GM23248 (cell line): Measurements from ENCODE around the gene NDUFS7. TPM values are rescaled to one million over a fixed set of nuclear protein-coding genes. Genes with fewer than 3 reads are reported as not detected.

Experiments
- DNase-seq: peaks from one replicate; pipeline ENCODE4 v3.0.0-alpha.2; 2015
- H2AFZ ChIP-seq: fragments of 200-600 bp; sonication (generic); 2 replicates; pipeline ENCODE4 v1.6.1; 2016; ENCODE audit warnings: antibody characterized with exemption
- H3F3A ChIP-seq: fragments of 200-600 bp; sonication (generic); 2 replicates; pipeline ENCODE4 v1.6.1; 2016; ENCODE audit warnings: mild to moderate bottlenecking, antibody characterized with exemption, mixed run types; ENCODE audit not compliant: insufficient read depth
- H3K27ac ChIP-seq: fragments of 200-600 bp; sonication (generic); 2 replicates; pipeline ENCODE4 v1.5.1; 2016; ENCODE audit warnings: mild to moderate bottlenecking
- H3K27me3 ChIP-seq: fragments of 200-600 bp; sonication (generic); replicated peaks from 2 replicates; pipeline ENCODE4 v1.6.1; 2016; ENCODE audit warnings: mild to moderate bottlenecking; ENCODE audit not compliant: insufficient read depth
- H3K36me3 ChIP-seq: fragments of 200-600 bp; sonication (generic); 2 replicates; pipeline ENCODE4 v1.6.1; 2016; ENCODE audit warnings: low read depth, mild to moderate bottlenecking
- H3K4me1 ChIP-seq: fragments of 200-600 bp; sonication (generic); 2 replicates; pipeline ENCODE4 v1.6.1; 2016; ENCODE audit warnings: mild to moderate bottlenecking; ENCODE audit not compliant: insufficient read depth
- H3K4me2 ChIP-seq: fragments of 200-600 bp; sonication (generic); one replicate; pipeline ENCODE4 v1.6.1; 2016; ENCODE audit warnings: mild to moderate bottlenecking; ENCODE audit not compliant: unreplicated experiment
- H3K4me3 ChIP-seq: fragments of 200-600 bp; sonication (generic); 2 replicates; pipeline ENCODE4 v1.5.1; 2016; ENCODE audit warnings: mild to moderate bottlenecking
- H3K79me2 ChIP-seq: fragments of 200-600 bp; sonication (generic); 2 replicates; pipeline ENCODE4 v1.6.1; 2016; ENCODE audit warnings: mild to moderate bottlenecking; ENCODE audit not compliant: insufficient read depth
- H3K9ac ChIP-seq: fragments of 200-600 bp; sonication (generic); 2 replicates; pipeline ENCODE4 v1.6.1; 2016; ENCODE audit warnings: mild to moderate bottlenecking
- H3K9me2 ChIP-seq: fragments of 200-600 bp; sonication (generic); 2 replicates; pipeline ENCODE4 v1.6.1; 2016; ENCODE audit warnings: mixed run types, mild to moderate bottlenecking, moderate library complexity; ENCODE audit not compliant: insufficient read depth
- H3K9me3 ChIP-seq: fragments of 200-600 bp; sonication (generic); one replicate; pipeline ENCODE4 v1.6.1; 2017; ENCODE audit warnings: low read depth
- H4K20me1 ChIP-seq: fragments of 200-600 bp; sonication (generic); 2 replicates; pipeline ENCODE4 v1.6.0; 2016; ENCODE audit not compliant: insufficient read depth
- EZH2 ChIP-seq: fragments of 200-600 bp; sonication (generic); IDR thresholded peaks from 2 replicates; pipeline ENCODE4 v1.6.1; 2018; ENCODE audit warnings: antibody characterized with exemption, mild to moderate bottlenecking; ENCODE audit not compliant: insufficient read depth, poor library complexity, severe bottlenecking
- EZH2phosphoT487 ChIP-seq: fragments of 200-600 bp; sonication (generic); IDR thresholded peaks from 2 replicates; pipeline ENCODE4 v1.6.1; 2018; ENCODE audit warnings: antibody characterized with exemption, moderate library complexity, mild to moderate bottlenecking, low read depth; ENCODE audit not compliant: insufficient read depth
- WGBS, 2 experiments: methylation state at CpG; one replicate each; pipeline ENCODE4 v1.1.6; 2015 to 2017; ENCODE audit warnings: low lambda C conversion rate in 2 of 2, low coverage in 1 of 2; ENCODE audit errors: missing lambda C conversion rate in 2 of 2; 5-methylcytosine and 5-hydroxymethylcytosine counted together
- in situ Hi-C: fragments of 300-500 bp; cut with MboI; formaldehyde crosslinking; loops from 2 replicates; pipeline ENCODE4 v1.15.0; 2020
- polyA plus RNA-seq: library from polyadenylated mRNA; unstranded; fragments of >200 nt; fragmentation: Nextera tagmentation; extraction: Ambion mirVana; gene quantifications from 2 replicates; pipeline ENCODE4 v1.2.1, GENCODE V29; 2016
- total RNA-seq: library from RNA; depleted of rRNA; stranded (reverse); fragments of >200 nt; shearing (Covaris generic); gene quantifications from 2 replicates; pipeline ENCODE4 v1.2.3, GENCODE V29; 2014

NDUFS7 gene
- total and polyA plus RNA-seq, 2 experiments from 2014 or later = 67.1 to 173 TPM

- Histone ChIP-seq H3F3A (peaks cover 38% of the 10 kb centered on the region), H3K27me3 (no peaks in the 10 kb centered on the region), H2AFZ (peak overlapping the region; percentile 73), H3K79me2 (peaks cover 52% of the 10 kb centered on the region), H3K4me1 (peaks cover 30% of the 10 kb centered on the region), H3K36me3 (peaks cover 30% of the 10 kb centered on the region; the same call in 1 of the 2 replicates), H3K4me3 (peak overlapping the region; percentile 71), H3K9me2 (no peaks in the 10 kb centered on the region), H3K9me3 (no peaks in the 10 kb centered on the region), H3K9ac (peak overlapping the region; percentile 84), H3K4me2 (peak overlapping the region; percentile 85), H3K27ac (peak overlapping the region; percentile 97), H4K20me1 (no peaks in the 10 kb centered on the region)
- WGBS, 2 experiments = 60 to 64% methylated on average over 30 of the region's 30 CpGs
- no peak for TF ChIP-seq EZH2
- no peak for TF ChIP-seq EZH2phosphoT487
- in situ Hi-C loops = no loop called here
- no peak for DNase-seq
These were observed 23.4 kb upstream of the NDUFS7 start for GRCh38 chr19:1360126-1360817.

- peak overlapping the region; percentile 73 for H2AFZ ChIP-seq
- no peaks in the 10 kb centered on the region for H3K9me2 ChIP-seq
- no peaks in the 10 kb centered on the region for H3K9me3 ChIP-seq
- DNase-seq = peak; percentile 91
- peaks cover 31% of the 10 kb centered on the region; the same call in 1 of the 2 replicates for H3K36me3 ChIP-seq
- H3K4me1 ChIP-seq = peaks cover 30% of the 10 kb centered on the region
- H3F3A ChIP-seq = peaks cover 38% of the 10 kb centered on the region
- peaks cover 45% of the 10 kb centered on the region for H3K79me2 ChIP-seq
- peak overlapping the region; percentile 84 for H3K9ac ChIP-seq
- peak overlapping the region; percentile 71 for H3K4me3 ChIP-seq
- 0 to 1% methylated on average over 31 of the region's 31 CpGs for WGBS, 2 experiments
- peak overlapping the region; percentile 97 for H3K27ac ChIP-seq
- no peak for TF ChIP-seq EZH2phosphoT487
- TF ChIP-seq EZH2 = no peak
- no peaks in the 10 kb centered on the region for H4K20me1 ChIP-seq
- in situ Hi-C loops = no loop called here
- peak overlapping the region; percentile 85 for H3K4me2 ChIP-seq
- no peaks in the 10 kb centered on the region for H3K27me3 ChIP-seq
These were observed 22.8 kb upstream of the NDUFS7 start for GRCh38 chr19:1360818-1361461.

- peaks cover 22% of the 10 kb centered on the region for H3K4me1 ChIP-seq
- H3F3A ChIP-seq = peaks cover 33% of the 10 kb centered on the region
- no peaks in the 10 kb centered on the region for H3K27me3 ChIP-seq
- in situ Hi-C loops = no loop called here
- peak overlapping the region; percentile 97 for H3K27ac ChIP-seq
- 29 to 30% methylated on average over 24 to 30 of the region's 30 CpGs for WGBS, 2 experiments
- H3K4me2 ChIP-seq = peak overlapping the region; percentile 85
- H3K79me2 ChIP-seq = peaks cover 36% of the 10 kb centered on the region
- peak overlapping the region; percentile 71 for H3K4me3 ChIP-seq
- H3K9me2 ChIP-seq = no peaks in the 10 kb centered on the region
- peaks cover 31% of the 10 kb centered on the region; the same call in 1 of the 2 replicates for H3K36me3 ChIP-seq
- peak; percentile 77 for DNase-seq
- TF ChIP-seq EZH2 (no peak), EZH2phosphoT487 (no peak)
- H2AFZ ChIP-seq = peak overlapping the region; percentile 16; the same call in 1 of the 2 replicates
- H3K9me3 ChIP-seq = no peaks in the 10 kb centered on the region
- H3K9ac ChIP-seq = peak overlapping the region; percentile 84
- H4K20me1 ChIP-seq = no peaks in the 10 kb centered on the region
These were observed 21.9 kb upstream of the NDUFS7 start for GRCh38 chr19:1361601-1362386.
